GM18909 (cell line): Measurements from ENCODE around the gene MATN4.

ENCODE experiments used
- ATAC-seq: cut with Tn5 transposase; IDR thresholded peaks from one replicate; pipeline ENCODE4 v1.9.1; 2021; ENCODE audit warnings: mild to moderate bottlenecking; ENCODE audit not compliant: unreplicated experiment, poor library complexity

MATN4 gene

DNA sequence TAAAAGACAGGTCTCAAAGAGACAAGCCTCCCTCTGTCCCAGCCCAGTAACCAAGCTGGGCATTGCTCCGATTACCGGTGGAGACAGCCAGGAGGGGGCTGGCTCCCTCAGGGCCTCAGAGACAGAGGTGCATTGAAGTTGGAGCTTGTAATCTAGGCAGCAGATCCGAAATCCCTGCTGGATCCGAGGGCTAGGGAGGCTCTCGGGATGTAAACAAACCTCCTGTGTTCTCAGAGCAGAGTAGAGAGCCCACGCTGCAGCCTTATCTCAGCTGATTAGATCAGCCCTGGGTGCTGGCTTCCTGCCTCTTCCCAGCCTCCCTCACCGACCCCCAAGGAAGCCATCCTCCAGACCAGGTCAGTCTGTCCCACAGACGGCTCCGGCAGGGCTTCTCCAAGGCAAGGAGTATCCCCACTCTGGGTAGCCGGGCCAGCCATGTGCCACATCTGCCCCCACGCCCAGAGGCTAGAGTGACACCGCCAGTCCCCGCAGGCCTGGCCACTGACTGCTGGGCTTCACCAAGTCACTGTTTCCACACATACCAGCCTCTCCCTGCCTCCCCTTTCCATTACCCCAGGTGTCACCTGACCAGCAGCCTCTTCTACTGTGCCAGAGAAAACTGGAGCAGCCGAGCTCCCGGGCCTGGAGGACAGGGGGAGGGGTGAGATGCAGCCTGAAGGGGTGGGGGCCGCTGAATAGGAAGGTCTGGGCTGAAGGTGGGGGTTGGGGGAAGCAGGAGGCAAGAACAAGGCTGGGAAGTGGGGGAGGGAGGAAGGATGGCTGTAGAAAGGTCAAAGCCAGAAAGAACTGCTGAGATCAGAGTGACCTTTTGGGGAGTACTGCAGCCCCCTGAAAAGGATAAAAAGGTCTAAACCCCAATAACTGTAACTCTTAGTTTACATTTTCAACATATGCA lies 34.1 kb upstream of the MATN4 start:
- ATAC-seq = no peak

DNA sequence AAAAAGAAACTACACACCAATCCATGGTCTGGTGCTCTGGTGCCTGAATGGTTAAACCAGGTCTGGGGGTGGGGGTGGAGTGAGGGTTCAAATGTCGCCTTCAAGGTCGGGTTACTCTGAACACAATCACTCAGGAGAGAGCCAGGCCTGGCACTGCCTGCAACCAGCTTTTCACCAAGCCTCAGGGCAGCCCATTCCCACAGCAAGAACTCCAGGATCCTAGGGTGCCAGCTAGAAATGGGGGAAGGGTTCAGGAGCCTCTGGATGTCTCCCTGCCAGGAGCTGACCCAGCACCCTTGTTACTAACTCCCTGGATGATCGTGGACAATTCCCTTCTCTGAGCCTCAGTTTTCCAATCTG lies 33.5 kb upstream of the MATN4 start:
- no peak for ATAC-seq

DNA sequence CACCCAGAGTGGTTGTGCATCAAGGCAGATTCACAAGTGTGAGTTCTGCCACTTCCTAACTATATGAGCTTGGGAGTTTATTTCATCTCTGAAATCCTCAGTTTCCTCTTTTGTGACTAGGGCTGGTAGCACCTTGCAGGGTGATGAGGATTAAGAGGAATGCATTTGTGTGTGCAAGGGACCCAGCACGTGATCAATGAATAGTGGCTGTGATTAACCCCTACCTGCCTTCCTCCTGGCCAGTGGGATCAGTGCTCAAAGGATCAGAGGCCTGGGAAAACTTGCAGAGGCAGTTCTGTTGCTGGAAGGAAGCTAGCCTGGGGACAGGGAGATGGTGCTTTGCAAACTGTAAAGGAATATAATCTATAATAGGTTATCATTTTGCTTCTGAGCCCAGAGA lies 32.9 kb upstream of the MATN4 start:
- no peak for ATAC-seq

DNA sequence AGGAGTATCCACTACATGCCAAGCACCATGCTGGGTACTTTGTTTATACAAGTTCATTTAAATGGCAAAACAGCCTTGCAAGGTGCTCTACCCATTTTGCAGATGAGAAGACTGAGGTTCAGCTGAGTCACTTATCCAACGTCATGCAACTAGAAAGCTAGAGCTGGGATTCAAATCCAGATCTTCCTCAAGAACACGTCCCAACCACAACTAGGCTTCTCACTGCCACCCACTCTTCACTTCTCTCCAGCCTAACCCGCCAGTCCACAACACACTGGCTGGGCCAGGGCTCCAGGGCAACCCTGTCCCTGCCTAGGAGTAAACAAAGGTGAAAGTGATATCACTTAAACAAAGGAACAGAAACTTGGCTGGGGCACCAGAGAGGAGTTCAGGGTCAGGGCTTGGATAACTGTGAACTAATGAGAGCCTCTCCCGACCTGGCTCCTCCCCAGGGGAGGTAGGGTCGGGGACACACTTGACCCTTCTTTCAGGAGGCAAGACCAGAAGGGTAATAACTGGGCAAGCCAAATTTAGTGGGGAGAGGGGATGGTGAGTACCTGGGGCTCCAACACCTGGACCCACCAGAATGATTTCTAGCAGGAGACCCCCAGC lies 32.2 kb upstream of the MATN4 start:
- ATAC-seq = no peak

DNA sequence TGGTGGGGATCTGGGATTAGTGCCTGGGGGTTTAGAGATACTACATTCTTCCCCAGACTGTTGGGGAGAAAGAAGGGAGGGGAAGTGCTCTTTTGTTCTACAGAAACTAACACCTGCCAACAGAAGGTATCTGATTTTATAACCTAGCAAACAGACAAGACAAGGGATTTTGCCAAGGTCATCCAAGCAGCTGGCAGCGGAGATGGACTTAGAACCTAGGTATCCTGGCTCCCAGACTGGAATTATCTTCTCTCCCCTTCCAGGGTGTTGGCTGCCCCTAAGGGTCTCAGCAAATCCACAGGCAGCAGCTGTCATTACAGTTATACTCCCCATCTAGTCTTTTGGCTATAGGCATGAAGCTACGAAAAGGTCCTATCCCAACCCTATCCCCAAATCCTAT lies 31.7 kb upstream of the MATN4 start:
- ATAC-seq = no peak

DNA sequence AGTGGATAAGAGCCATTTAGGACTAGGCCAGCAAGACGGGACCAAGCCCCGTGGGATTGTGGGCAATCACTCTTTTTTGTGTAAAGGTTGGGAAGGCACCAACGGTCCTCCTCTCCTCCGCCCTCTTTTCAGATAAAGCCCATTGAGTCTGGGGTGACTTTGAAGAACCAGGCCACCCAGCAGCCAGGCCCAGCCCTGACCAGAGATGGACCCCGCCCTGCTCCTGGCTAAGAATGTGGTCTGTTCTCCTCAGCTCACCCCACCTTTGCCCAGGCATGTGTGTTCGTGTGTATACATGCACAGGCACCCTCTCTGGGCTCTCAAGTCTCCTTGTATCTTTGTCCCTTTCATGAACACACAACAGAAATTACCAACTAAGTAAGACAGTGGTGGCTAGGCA lies 31.0 kb upstream of the MATN4 start:
- ATAC-seq = no peak

DNA sequence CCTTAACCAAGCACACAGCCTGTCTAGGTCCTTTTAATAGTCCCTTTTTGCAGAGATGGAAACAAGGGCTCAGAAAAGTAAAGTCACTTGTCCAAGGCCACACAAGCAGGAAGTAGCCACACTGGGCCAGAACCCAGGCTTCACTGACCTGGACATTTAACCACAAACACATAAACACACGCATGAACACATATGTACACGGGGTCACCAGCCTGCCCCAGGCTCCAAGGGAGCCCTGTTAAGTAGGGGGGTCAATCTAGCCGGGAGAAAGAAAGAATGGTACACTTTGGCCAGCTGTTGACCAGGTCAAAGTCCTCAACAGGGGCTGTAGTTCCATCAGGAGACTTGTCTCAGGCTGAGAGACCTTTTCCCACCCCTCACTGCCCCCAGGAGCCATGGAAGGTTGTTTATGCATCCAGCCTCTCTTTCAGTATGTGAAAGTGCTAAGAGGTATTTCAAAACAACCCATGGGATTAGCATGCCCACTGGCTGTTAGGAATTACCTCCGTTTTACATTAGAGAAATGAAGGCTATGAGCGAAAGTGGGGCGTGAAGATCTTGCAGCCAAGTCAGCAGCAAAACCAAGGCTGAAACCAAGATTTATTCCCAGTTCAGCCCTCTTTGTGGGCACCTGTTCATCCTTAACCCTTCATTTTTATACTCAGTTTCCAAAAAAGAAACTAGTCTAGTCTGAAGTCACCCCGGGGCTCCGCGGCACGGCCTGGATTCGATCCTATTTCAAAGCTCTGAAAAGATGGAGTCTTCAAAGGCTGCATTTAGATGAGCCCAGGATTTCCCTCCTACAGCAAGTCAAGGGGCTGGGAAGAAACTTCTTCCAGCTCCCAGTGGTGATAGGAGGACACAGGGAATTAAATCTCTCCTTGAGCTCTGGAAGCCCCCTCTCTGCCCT lies 30.3 kb upstream of the MATN4 start:
- no peak for ATAC-seq

DNA sequence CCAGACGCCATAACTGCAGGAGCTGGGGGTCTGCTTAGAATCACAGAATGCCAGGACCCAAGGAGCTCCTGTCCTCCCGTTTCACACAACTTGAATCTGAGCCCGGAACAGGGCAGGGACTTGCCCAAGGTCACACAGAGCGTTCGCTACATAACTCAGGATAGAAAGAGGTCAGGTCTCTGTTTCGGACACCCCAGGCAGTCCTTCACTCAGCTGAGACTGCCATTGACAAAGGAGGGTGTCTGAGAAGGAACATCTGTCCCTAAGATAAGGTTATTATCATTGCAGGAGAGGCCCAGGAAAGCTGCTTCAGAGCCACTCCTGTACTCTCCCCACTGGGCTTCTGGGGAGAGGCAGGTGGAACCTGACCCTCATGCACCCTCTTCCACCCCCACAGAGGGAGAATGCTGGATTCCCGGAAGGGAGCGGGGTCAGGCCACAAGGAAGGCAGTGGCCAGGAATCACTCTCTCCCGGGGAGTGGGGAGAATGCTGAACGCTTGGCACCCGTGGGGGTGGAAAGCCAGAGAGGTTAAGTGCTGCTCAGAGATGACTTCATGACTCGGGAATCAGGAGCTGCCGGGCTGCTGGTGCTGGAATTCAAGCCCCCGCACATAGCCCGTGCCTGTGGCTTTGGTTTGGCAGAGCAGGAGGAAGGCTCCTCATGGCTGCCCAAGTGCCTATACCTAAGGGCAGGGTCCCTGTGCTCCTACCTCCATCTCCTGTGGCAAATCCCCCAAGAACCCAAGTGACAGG lies 29.4 kb upstream of the MATN4 start:
- ATAC-seq = no peak

DNA sequence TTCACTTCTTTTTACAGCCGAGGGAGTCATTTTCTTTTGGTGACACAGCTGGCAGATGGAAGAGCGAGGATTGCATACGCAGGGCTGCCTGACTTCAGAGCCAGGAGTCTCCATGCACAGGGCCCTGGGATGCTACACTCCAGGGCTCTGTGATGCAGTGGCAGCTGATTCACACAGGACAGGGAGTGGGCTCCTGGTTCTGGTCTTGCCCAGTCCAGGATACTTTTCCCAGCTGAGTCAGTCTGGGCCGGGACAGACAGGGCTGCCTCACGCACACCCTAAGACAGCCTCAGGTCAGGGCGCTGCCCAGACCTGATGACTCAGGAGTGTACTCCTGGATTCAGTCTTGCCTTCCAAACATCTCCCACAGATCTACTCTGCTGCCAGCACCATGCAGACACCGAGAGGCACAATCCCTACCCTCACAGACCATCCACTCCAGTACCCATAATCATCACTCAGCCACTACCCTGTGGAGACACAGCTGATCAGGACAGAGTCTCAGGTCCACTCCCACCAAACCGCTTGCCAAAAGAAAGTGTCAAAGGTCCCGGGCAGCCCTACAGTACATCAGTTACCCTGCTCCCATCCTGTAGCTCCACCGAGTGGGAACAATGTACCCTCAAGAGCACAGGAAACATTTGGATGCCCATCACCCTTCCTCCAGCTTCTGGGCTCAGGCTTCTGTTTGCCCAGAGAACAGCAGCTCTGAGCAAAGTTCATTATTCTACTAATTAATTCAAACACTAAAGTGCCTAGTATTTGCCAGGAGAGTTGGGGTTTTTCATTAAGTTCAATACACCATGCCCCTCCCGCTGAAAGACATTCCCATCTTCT lies 28.6 kb upstream of the MATN4 start:
- no peak for ATAC-seq

DNA sequence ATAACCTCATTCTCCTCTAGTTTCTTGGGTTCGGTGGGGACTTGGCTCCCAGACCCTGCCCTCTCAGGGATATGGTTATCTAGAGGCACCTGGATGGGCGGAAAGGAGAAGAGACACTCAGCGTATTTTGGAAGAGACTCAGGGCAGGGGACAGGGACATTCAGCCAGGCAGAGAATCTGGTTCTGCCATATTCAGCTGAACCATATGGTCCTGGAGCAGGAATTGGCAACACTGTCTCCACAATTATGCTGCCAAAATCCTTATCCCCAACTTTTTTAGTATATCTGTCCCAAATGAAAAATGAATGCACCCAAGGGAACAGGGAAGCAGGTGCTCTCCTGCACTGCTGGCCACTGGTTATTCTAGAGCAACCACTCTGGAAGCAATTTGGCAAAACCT lies 22.4 kb upstream of the MATN4 start:
- no peak for ATAC-seq

DNA sequence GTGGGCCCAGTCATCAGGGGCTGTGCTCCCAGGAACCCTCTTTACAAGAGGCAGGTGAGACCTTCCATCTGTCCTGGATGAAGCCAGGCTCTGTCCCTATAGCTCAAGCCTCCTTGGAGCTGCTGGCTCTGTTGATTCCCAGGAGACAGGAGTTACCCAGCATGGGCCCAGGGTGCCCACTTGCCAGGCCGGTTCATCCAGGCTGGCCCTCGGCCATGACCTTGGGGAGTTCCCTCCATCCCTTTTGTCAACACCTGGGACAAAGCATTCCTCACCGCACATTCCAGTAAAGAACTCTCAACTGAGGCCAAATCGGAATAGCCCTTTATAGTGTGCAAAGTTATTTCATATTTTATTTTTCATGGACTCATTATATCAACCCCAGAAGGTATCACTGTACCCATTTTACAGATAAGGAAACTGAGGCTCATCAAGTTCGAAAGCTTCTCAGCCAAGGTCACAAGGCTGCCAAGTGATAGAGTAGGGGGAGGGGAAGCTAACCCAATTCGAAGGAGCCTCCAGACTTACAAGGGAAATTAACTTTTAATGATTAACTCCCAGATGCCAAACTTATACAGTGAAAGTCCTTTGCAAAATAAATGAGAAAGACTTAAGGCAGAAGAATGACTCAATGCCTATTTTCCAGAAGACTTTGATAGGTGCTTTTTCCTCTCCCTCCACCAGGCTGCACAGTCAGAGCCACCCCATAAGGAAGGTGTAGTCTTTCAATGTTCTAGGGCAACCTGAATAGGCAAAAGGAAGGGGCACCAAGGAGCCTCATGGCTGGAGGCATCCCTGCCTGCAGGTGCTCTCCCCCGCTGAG lies 21.6 kb upstream of the MATN4 start:
- no peak for ATAC-seq

DNA sequence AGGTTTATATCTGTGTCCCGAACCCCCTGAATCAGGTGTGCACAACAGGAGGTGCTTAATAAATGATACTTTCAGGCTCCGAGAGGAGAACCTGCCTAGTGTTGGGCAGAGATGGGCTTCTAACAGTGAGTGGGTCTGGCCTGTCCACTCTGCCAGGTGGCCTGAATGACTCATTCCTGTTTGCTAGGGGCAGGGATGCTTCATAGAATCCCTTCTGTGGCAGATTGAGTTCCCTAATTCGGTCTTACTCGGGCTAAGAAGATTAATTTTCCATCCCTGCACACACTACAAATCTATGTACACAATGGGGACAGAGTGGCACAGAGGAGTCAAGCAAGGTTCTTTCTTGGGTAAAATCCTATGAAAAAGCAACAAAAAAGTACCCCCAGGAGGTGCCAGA lies 20.4 kb upstream of the MATN4 start:
- ATAC-seq = no peak

DNA sequence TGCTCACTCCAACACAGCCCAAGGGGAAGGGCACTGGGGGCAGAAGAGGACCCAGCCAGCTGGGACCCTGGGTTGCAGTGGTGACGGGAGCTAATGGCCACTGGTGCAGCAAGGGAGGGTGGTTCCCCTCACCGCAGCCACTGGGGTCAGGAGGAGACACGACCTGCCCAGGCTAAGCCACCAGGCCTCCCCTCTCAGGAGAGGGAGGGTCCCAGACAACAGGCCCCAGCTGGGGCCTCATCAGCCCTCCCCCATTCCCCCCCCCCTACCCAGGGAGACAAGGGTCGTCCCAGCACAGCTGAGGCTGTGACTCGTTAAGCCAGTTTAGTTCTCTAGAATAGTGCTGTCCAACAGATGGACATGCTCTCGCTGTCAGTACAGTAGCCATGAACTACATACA lies 17.3 kb upstream of the MATN4 start:
- ATAC-seq = no peak

DNA sequence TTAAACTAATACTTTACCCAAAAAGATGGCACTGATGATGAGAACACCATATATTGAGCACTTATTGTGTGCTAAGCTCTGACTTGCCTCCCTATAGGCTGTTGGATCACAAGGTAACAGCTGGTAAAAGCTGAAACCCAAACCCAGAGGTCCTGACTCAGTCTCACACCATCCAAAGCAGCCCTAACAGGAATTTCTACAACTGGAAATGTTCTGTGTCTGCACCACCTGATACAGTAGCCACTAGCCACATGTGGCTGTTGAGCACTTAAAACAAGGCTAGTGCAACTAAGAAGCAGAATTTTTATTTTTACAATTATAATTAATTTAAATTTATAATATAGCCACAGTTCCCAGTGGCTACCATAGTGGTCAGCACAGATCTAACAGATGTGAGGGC lies 15.6 kb upstream of the MATN4 start:
- no peak for ATAC-seq

DNA sequence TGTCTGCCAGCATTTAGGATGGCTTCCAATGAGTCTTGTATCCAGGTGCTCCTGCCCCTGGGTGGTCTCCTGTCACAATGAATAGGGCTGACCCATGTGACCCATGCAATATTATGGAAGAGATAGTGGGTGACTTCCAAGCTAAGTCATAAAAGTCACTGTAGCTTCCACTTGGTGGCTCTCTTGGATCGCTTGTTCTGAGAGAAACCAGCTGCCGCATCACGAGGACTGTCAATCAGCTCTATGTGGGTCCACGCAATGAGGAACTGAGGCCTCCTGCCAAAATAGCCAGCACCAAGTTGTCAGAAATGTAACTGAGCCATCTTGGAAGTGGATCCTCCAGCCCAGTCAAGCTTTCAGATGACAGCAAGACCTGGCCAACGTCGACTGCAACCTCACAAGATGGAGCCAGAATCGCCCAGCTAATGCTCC lies 14.9 kb upstream of the MATN4 start:
- ATAC-seq = no peak

DNA sequence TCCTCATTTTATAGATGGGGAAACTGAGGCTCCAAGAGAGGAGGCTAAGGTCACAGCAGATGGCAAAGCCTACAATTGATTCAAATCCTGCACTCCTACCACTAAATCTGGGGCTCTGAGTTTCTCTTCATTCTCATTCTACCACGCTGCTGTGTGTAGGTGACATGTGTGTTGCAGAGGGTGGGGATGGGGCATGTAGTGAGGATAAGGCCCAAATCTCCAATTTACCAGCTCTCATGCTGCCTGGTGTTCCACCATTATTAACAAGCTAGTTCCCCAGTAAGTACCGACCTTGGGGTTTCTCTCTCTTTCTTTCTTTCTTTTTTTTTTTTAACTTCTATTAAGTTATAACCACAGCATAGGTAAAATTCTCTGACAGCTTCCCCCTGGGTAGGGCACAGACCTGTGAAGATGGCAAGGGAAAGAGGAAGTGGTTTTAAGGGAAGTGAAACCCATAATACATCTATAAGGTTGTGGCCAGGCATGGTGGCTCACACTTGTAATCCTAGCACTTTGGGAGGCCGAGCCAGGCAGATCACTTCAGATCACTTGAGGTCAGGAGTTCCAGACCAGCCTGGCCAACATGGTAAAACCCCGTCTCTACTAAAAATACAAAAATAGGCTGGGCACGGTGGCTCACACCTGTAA lies 13.0 kb upstream of the MATN4 start:
- peak; percentile 81 for ATAC-seq

DNA sequence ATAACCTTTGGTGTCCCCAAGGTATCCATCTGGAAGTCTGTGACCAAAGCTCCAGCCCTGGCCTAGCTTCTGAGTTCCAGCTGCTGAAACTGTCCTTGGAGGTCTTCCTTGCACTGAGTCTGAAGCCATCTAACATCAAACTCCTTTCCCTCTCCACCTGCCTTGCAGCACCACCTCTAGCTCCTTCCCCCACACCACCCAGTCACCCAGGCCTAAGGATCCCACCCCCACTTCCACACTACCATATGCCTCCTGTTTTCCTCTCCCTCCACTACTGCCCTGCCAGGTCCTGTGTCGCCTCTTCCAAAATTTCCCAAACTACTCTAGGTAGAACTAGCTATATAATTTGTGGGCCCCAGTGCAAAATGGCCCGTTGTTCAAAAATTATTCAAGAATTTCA lies 10.8 kb upstream of the MATN4 start:
- no peak for ATAC-seq

DNA sequence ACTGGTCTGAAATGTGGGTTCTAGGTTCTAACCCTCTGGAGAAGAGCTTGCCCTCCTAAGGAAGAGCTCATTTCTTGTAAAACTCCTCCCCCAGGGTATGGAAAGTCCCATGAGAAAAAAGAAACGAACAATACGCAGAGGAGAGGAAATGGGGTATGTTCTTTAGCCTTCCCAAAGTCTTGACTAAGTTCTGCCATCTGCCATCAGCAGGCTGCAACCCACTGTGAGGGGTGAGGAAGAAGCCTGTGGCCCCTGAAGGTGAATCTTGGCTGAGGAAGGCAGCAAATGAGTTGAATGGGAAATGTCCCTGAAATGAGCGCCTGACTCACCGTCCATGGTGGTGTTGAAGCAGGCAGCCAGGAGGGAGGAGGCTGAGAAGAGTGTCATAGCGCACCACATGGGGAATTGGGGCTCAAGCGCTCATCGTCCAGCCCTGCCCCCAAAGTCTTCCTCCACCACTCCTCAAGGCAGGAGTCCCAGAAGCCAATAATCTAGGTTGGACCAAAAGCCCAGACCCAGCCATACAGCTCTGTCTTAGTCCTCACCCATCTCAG lies 10.4 kb upstream of the MATN4 start:
- ATAC-seq = no peak
